GM19025 (cell line): ENCODE data around the gene PYGM.

Source experiments
- ATAC-seq: cut with Tn5 transposase; IDR thresholded peaks from one replicate; pipeline ENCODE4 v1.9.1; 2021; ENCODE audit warnings: mild to moderate bottlenecking, low read depth, moderate library complexity; ENCODE audit not compliant: unreplicated experiment

The PYGM gene

DNA sequence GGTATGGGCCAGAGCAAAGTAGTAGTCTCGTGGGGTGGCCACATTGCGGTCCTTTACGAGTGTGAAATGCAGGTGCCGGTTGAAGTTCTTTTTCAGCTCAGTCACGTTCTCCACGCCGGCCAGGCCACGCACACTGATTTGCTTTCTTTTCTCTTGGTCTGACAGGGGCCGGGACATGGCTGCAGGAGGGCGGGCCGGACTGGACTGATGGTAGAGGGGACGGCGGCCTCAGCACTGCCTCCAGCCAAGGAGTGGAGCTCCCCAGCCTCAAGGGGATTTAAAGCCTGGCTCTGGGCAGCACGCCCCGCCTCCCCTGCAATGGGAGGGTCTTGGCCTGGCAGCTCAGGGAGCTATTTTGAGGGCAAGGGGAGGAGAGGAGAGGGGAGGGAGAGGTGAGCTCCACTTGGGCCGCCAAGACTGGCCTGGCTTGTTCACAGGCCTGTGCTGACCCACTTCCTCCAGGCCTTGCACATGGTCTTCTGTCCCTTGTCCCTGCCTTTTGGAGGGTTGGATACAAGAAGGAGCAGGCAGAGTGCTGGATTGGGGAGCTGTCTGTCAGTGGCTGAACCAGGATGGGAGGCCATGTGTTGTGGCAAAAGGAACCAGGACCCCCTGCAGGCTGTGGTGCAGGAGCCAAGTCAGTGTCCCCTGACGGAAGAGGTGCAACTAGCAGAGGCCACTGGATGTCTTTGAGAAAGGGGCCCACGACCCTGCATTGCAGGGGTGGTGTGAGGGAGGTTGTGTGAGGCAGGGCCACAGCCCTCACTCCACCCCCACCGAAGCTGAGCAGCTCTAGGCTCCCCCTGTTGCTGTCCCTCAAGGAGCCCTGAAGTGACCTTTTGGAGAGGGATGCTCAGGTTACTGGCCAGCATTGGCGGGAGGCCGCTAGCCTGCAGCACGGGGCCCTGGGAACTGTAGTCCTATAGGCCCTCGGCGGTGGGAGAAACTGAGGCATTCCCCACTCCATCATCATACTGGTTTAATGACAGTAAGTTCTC, at the start of gene PYGM:
Gene PYGM (minus strand): TSS at position 253 of the 998 bp plus-strand sequence. CDS start 76 bp downstream, at position 177.
- ATAC-seq = no peak

DNA sequence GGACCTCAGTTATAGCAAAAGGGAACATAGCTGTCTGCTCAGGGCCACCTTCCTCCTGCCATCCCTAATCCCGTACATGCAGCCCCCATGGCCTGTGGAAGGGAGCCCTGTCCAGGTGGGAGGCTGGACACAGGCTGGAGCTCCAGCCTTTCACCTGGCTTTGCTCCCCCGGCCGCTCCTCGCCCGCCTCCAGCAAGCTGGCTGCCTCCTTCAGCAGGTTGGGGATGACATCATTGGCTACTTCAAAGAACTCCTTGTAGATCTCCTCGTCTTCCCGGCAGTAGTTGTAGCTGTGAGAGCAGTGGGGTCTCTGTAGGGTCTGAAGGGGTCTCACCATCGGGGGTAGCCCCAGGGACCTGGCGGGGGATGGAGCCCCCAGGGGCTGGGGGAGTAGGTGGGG, 45.7 kb upstream of the PYGM start:
- no peak for ATAC-seq

DNA sequence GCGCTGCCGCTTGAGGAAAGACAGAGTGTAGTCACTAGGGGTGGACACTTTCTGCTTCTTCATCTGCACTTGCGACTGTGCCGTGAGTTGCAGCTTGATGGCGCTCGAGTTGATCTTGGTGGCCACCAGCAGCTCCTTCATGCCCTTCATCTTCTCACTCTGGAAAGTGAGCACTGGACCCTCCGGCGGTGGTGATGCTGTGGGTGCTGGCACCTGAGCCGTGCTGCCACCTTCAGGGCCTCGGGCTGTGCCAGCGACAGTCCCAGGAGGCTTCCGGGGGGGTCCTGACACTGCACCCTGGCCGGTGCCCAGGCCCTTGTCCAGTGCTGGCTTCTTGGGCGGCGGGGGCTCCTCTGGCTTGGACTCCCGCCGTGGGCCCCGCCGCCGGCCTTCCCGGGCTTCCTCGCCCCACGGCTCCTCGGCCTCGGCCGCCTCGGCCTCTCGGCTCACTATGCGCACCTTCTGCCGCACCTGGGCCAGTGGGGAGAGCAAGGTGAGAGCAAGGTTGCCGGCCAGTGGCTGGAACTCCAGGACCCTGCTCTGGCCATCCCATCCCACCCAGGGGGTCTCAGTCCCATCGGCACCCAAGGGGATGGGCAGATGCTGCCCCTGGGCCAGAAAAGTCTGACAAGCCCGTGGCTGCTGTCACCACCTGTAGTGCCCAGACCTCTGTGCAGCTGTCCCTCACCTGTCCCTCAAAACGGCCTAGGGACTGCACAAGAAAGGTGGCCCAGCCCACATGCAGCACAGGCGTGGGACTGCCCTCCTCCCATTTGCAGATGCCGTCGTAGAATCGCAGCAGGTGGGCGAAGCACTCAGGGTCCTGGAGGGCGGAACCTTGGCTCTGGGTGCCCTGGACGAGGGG, 44.8 kb upstream of the PYGM start:
- no peak for ATAC-seq

DNA sequence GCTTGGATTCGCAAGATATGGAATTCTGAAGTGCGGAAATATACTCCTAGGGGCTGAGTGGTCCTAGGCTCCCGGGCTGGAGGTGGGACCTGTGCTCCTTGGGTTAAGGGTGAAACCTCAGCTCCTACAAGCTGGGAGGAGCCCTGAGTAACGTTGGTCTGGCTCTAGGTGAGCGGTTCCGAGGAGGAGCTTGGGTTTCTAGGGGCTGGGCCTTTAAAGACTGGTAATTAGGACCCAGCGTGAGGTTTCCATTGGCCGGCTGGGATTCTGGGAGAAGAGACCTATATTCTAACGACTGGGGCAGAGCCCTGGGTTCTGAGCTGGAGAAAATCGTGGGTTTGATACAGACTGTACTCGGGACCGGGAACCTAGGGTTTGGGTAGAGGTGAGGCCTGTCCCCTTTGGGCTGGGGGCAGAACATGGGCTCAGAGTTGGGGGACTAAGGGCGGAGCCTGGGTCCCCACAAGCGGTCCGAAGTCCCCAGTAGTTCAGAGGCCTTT, 44.1 kb upstream of the PYGM start:
- no peak for ATAC-seq

DNA sequence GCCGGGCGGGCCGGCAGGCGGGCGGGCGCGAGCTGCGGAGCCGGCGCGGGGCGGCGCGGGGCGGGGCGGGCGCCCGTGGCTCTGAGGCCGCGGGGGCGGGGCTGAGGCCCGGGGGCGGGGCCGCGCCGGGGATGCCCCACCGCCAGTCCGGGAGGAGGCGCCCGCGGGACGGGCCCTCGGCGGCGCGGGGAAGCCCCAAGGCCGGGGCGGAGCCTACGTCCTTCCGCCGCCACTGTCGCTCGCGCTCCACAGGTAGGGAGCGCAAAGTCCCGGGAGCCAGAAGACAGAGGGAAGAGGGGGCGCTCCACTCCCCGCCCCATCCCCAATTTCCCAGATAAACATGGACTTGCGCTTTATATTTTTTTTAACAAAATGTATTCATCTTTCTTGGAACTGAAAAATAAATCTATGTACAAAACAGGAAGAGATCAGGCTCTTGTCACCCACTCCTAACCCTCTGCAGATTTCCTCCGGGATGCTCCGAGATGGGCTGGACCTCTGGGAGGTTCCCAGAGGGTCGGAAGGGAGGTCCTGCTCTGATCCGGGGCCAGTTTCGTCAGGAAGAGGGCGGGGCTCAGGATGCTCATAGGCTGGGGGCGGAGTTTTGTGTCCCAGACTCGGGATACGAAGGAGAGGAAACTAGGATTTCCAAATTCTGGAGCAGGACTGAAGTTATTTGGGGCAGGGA, 43.5 kb upstream of the PYGM start, which contains the start of gene MAP4K2:
Gene MAP4K2 (minus strand): TSS at position 57 of the 688 bp plus-strand sequence. CDS start 65 bp downstream, outside the sequence.
- ATAC-seq = peak; percentile 58

DNA sequence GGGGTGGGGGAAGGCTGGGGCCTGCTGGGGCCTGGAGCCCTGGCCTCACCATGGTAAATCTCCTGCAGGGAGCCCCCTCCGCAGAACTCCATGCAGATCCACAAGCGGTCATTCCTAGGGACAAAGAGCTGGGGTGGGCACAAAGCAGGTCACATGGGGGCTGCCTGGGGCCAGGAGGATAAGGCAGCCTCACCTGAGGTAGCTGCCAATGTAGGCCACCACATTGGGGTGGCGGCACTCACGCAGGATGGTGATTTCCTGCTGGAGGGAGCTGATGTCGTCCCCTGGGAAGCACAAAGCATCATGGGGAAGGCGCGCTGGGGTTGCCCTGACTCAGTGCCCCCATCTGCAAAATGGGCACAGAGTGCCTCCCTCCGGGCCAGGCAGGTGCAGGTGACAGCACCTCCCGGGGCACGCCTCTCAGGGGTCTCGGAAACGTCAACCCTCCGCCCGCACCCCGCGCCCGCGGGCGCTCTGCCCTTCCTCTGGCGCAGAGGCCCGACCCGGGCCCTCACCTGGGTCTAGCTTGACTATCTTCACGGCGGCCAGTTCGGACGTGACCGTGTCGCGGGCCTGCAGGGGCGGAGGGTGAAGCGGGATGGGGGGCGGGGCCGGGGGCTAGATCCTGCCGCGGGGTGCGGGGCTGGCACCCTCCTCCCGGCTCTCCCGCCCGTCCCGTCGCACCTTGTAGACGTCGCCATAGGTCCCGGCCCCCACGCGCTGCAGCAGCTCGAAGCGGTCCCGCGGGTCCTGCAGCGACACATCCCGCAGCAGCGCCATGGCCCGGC, 42.8 kb upstream of the PYGM start:
- peak; percentile 18 for ATAC-seq

DNA sequence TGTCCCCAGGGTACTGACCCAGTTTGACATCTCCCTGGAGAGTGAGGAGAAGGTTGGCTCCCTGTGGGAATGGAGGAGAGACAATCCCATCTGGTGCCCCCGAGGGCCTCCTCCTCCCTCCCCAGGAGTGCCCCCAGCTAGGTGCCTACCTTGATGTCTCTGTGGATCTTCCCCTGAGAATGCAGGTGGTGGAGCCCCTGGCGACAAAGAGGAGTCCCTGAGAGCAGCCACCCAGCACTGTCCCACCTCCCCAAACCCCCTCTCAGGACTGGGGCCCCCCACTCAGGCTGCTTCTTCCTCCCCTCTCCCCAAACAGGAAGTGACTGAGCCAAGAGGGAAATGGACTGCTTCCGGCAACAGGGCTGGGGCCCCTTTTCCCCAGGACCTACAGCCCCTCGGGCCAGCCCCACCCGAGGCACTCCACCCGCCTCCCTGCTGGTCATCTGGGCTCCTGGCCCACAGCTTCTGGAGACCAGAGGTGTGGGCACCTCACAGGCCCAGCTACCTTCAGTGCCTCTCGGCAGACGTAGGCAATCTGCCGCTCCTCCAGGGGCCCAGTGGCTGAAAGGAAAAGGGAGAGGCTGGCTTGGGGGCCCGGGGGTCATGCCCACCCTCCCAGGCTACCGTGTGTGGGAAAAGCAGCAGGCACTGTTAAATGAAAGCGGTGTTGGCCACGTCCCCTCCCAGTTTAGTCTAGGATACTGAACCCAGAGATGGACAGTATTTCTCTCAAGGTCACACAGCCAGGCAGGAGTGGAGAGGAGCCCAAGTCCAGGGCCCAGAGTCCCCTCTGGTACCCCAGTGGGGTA, 42.0 kb upstream of the PYGM start:
- ATAC-seq = no peak

DNA sequence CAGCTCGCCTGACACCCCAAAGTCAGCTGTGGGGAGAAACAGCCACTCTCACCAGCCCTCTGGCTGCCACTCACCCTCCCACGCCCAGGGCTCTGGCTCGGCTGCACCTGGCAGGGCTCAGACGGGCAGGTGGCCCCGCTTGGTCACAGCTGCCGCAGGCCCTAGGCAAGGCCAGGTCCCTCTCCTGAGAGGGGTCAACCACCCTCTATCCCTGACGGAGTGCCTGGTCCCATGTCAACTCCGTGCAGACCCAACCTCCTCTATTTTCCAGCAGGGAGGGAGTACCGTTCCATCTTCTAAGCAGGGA, 41.3 kb upstream of the PYGM start:
- no peak for ATAC-seq

DNA sequence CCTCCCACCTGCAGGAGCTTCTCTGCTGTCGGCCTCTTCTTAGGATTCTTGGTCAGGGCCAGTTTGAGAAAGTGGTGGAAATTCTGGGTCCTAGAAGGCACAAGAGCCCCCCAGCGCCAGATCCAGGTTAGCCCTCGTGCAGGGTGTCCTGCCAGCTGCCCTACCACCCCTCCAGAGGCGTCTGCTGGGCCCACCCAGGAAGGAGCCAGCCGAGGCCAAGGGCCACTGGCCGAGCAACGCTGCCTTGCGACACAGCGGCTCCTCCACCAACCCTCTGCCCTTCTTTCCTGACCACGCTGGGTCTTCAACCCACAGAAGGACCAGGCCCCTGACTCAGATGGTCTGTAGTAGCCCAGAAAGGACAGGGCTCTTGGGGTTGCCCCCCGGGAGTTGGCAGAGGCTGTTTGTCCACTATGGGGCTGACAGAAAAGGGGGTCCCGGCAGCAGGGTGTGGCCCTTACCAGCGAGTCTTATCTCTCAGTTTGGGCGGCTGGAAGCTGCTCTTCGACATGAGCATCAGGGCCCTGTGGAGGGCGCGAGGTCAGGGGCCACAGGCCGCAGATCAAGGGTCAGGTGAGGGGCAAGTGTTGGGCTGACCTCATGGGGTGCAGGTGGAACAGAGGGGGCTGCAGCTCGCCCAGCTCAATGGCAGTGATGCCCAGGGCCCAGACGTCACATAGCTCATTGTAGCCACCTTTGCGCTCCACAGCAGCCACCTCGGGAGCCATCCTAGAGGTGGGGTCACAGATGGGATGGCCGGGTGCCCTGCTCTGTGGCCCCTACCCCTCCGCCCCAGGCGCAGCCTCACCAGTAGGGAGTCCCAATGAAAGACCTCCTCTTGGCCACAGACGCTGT, 40.8 kb upstream of the PYGM start:
- no peak for ATAC-seq

DNA sequence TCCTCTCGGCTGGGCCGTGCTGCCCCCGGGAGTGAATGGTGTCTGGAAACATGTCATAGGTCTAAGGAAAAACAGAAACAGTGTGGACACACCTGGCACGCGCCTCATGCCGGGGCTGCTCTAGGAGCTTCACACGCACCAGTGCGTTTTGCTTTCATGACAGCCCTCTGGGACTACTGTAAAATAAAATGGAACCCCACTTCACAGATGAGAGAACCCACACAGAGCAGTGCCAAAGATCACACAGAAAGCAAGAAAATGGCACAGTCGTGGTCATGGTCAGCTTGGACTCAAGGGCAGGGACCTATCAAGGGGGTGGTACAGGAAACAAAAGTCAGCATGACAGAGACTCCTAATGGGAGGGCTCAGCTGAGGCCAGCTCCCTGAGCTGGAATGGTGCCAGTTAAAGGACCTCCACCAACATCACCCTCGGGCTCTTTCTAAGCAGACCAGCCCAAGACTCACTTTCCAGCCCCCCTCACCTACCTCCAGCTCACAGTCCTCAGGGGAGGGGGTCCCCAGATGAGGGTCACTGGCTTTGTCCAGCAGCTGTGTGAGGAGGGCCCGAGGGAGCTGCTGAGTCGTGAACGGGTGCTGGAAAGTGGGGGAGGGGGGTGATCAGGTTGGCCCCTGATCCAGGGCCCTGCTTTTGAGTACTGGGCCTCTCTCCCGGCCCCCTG, 40.0 kb upstream of the PYGM start:
- ATAC-seq = no peak

DNA sequence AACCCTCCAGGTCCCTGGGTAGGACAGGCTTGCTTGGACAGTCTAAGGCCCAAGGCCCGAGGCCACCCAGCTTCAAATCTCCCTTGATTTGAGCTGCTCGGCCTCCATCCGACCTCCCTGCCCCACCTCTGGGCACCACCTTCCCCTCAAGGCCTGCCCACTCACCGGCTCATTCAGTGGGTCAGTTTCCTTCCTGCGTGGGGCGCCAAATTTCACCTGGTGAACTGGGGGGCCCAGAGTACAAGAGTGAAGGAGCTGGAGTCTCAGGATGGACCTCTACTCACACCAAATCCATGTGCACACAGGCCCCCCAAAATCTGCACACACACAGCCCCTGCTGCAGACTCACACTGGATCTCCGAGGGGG, 39.5 kb upstream of the PYGM start:
- no peak for ATAC-seq

DNA sequence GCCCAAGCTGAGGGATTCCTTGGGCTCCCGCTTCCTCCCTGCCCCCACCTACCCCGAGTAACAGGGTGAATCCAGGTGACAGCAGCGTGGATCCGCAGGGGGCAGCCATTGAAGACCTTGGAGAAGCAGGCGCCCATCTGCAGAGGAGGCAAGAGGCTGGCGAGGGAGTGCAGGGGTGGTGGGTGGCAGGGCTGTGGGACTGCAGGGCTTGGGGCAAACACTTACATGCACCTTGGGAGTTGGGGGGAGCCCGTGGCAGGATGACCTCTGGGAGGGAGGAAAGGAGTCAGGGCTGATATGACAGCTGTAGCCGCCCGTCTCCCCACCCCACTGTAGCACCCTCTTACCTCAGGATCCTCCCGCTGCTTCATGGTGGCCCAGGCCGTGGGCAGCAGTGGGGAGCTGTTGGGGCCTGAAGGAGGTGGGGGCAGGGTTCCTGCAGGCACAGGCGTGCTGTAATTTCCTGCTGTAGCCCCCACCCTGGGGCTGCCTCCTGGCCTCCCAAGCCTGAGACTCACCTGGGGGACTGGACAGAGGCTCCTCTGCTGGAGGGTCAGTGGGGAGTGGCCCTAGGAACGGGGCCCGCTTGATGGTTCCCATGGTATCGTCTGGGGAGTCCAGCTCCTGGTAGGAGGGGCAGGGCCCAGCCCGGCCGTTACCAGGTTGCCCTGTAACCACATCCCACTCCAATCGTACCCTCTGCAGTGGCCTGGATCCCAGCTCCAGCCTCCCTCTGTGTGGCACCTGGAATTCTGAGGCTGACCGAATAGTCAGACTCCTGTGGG, 37.2 kb upstream of the PYGM start:
- no peak for ATAC-seq

DNA sequence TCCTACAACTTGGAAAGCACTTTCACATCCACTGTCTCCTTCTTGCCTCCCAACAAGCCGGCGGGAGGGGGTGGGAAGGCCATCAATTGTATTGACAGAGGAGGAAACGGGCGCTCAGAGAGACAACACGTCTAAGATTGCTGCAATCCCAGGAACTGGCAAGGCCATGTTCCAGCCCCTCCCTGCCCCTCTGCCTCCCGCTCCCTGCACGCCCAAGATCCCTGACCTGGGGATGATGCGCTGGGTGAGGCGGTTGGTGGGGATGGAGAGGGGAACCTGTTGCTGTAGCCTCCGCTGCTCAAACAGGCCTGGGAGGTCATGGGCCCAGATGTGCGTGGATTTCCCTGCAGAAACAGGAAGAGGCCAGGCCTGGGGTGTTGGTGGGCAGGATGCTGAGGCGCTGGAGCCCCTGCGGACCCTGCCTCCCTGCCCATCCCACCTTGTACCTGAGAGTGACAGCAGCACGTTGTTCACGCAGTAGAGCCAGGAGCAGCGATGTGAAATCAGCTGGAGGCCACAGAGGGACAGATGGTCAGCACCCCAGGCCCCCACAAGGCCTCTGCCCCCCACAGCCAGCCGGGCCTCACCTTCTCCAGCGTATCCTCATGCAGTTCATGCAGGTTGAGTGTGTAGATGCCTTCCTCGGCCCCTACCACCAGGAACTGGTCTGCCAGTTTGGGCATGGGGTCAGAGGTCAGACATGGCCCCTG, 36.4 kb upstream of the PYGM start:
- ATAC-seq = no peak

DNA sequence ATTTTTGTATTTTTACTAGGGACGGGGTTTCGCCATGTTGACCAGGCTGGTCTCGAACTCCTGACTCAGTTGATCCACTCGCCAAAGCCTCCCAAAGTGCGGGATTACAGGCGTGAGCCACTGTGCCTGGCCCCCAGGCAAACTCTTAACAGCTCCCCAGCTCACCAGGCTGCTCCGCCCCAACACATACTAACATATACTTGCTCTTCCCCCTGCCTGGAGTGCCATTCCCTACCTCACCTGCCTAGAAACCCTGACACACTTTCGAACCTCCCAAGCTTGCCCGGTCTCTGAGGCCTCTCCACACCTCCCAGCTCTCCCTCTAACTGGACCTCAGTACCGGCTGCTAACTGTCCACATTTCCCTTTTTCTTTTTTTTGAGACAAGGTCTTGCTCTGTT, 34.8 kb upstream of the PYGM start:
- ATAC-seq = no peak

DNA sequence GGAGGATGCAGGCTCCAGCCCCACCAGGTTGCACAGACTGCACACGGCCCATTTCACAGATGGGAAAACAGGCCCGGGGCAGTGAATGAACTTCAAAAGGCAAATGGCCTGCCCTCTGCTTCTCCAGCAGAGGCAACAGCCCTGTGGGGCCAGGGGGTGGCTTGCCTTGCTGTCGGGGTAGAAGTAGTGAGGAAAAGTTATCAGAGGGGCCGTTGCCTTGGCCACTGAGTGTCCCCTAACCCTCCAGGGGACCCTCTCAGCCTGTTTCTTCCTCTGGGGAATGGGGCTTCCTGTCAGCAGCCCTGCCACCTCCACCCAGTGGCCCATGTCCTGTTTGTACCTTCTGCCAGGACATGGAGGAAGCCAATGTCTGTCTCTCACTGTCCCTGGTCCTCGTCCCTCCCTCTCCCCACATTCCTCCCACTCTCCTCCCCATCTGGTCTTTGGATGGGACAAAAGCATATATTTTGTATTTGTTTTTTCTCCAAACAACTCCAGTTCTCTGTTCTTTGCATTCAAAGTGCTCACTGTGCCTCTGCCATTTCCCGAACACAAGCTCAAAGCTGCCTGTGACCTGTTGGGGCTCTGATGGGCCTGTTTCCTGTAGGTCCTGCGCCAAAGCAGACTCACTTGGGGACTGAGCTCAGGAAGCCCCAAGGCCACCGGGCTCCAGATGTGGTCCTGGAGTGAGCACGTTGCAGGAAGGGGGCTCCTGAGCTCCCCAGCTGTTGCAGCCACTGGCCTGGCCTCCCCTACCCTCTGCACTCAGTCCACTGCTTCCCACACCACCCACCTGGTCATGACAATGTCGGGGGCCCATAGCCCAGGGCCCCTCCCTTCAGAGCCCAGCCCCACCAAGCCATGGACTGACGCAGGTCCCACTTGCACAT, 33.7 kb upstream of the PYGM start:
- ATAC-seq = no peak
